Esophagus muscularis mucosa (tissue), 4 donors: ENCODE data around the gene MMP14. TPM values are rescaled to one million over a fixed set of nuclear protein-coding genes. Genes with fewer than 3 reads are reported as not detected.

Experiments
- DNase-seq: peaks from one replicate; pipeline ENCODE4 v3.0.0-alpha.2; 2017; ENCODE audit errors: extremely low spot score
- H3K27ac ChIP-seq, 4 donors: fragments of 200-600 bp; sonication (generic); replicated peaks in 1 of 4; 1 replicate in 3 of 4; 2 replicates in 1 of 4; pipeline ENCODE4 v1.5.1; 2016 to 2019; ENCODE audit warnings: mild to moderate bottlenecking in 1 of 4
- H3K27me3 ChIP-seq, 4 donors: fragments of 200-600 bp; sonication (generic); one replicate each; pipeline versions ENCODE4 v1.5.1 to v1.6.0; 2016 to 2019
- H3K36me3 ChIP-seq, 4 donors: fragments of 200-600 bp; sonication (generic); one replicate each; pipeline ENCODE4 v1.5.1; 2016 to 2019
- H3K4me1 ChIP-seq, 4 donors: fragments of 200-600 bp; sonication (generic); one replicate each; pipeline ENCODE4 v1.5.1; 2016 to 2019
- H3K4me3 ChIP-seq, 4 donors: fragments of 200-600 bp; sonication (generic); 1 replicate in 2 of 4; 2 replicates in 2 of 4; pipeline ENCODE4 v1.5.1; 2016 to 2019; ENCODE audit warnings: mild to moderate bottlenecking in 4 of 4, moderate library complexity in 1 of 4
- H3K9me3 ChIP-seq, 4 donors: fragments of 200-600 bp; sonication (generic); 1 replicate in 3 of 4; 2 replicates in 1 of 4; pipeline ENCODE4 v1.5.1; 2016 to 2019
- EP300 ChIP-seq: sonication (generic); formaldehyde crosslinking; IDR thresholded peaks from one replicate; pipeline ENCODE4 v1.6.1; 2017; ENCODE audit warnings: antibody characterized with exemption
- POLR2A ChIP-seq: fragments of 450-650 bp; IDR thresholded peaks from one replicate; pipeline ENCODE4 v1.6.1; 2017; ENCODE audit warnings: antibody characterized with exemption, moderate library complexity, mild to moderate bottlenecking, low read depth
- POLR2AphosphoS5 ChIP-seq, 2 donors: sonication (generic); formaldehyde crosslinking; IDR thresholded peaks; one replicate each; pipeline ENCODE4 v1.6.1; 2017; ENCODE audit warnings: antibody characterized with exemption in 2 of 2
- WGBS: methylation state at CpG from one replicate; pipeline ENCODE4 v1.1.5; 2018; 5-methylcytosine and 5-hydroxymethylcytosine counted together
- intact Hi-C: fragments of 100-400 bp; cut with DNase I; formaldehyde crosslinking; loops from one replicate; pipeline ENCODE4 v1.15.1; 2023
- total RNA-seq, 4 donors: library from RNA; depleted of rRNA; stranded (reverse); fragments of >200 nt; gene quantifications; one replicate each; pipeline versions ENCODE4 v1.1.0 to v1.2.1, GENCODE V29; 2016
- TF ChIP-seq, protein P1 (sequence below), 3 experiments: fragments of 200-600 bp in 2 of 3; fragments of 450-650 bp in 1 of 3; sonication (generic) in 2 of 3; IDR thresholded peaks; one replicate each; pipeline ENCODE4 v1.5.1; 2017 to 2019; ENCODE audit warnings: antibody characterized with exemption in 3 of 3, mild to moderate bottlenecking in 2 of 3, moderate library complexity in 1 of 3

The MMP14 gene
- total RNA-seq, 4 donors from 2014 or later: 83.9 to 149 (median 123) TPM

DNA sequence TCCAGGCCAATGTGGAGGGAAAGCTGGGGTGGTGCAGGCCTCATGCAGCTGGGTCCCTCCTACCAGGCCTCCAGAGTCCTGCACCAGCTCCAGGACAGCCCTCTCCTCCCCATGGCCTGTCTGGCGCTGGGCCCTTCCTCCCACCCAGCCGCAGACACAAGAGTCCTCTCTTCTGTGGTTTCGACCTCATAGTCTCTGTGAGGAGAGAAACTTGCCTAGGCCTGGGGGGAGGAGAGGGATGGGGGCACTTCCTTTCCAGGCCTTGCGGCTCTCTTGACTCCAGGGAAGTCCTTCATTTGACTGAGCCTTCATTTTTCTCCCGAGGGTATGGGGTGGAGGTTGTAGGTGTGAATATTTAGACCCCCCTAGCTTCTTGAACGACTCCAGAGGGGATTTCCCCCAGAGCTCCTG lies 2.3 kb downstream of the MMP14 start:
- Histone ChIP-seq H3K27me3 (no peaks in the 10 kb centered on the region), H3K4me1 (peaks cover 24 to 67% (median 64%) of the 10 kb centered on the region in 4 donors), H3K4me3 (peak overlapping the region; percentile 84 to 94 (median 90)), H3K36me3 (peaks cover 29 to 48% (median 42%) of the 10 kb centered on the region in 4 donors), H3K9me3 (no peaks in the 10 kb centered on the region), H3K27ac (peak overlapping the region; percentile 93 to 97 (median 95))
- intact Hi-C loops: no loop called here
- WGBS: 14% methylated on average over 6 of the region's 6 CpGs
- no peak for DNase-seq
- TF ChIP-seq POLR2AphosphoS5 (IDR thresholded peaks at IDR 0.05): no peak
- TF ChIP-seq EP300: no peak
- TF ChIP-seq, protein P1, sequence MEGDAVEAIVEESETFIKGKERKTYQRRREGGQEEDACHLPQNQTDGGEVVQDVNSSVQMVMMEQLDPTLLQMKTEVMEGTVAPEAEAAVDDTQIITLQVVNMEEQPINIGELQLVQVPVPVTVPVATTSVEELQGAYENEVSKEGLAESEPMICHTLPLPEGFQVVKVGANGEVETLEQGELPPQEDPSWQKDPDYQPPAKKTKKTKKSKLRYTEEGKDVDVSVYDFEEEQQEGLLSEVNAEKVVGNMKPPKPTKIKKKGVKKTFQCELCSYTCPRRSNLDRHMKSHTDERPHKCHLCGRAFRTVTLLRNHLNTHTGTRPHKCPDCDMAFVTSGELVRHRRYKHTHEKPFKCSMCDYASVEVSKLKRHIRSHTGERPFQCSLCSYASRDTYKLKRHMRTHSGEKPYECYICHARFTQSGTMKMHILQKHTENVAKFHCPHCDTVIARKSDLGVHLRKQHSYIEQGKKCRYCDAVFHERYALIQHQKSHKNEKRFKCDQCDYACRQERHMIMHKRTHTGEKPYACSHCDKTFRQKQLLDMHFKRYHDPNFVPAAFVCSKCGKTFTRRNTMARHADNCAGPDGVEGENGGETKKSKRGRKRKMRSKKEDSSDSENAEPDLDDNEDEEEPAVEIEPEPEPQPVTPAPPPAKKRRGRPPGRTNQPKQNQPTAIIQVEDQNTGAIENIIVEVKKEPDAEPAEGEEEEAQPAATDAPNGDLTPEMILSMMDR (IDR thresholded peaks at IDR 0.05): no peak
- TF ChIP-seq POLR2A: no peak

DNA sequence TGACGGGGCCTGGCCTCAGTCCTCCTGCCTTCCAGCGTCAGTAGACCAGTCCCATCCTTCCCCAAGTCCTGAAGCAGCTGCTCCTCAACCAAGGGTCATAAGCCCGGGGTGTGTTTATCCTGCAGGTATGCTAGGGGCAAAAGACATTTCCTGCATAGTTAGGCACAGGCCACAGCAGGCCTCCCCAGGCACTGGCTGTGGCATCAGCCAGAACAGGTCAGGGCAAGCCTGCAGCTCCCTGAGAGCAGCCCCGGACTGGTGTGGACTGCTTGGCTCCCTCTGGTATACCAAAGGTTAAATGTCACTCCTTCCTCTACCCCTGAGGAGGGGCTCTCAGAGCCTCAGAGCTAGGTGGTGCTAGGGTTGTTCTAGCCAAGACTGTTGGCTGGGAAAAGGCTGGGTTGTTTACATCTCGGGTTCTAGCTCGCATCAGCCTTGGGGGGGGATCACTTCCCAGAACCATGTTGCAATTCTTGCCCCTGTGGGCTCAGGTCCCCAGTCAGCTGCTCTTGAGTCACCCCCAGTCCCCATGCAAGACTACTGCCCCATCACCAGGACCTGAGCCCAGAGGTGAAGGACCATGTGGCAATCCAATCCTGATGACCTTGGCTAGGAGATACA lies 2.9 kb downstream of the MMP14 start:
- Histone ChIP-seq H3K4me3 (peak overlapping the region; percentile 84 to 94 (median 90)), H3K27ac (peak overlapping the region; percentile 93 to 97 (median 95)), H3K9me3 (no peaks in the 10 kb centered on the region), H3K4me1 (peaks cover 24 to 69% (median 68%) of the 10 kb centered on the region in 4 donors), H3K36me3 (peaks cover 29 to 48% (median 42%) of the 10 kb centered on the region in 4 donors), H3K27me3 (no peaks in the 10 kb centered on the region)
- intact Hi-C loops: no loop called here
- TF ChIP-seq, protein P1 (IDR thresholded peaks at IDR 0.05): no peak
- TF ChIP-seq POLR2AphosphoS5 (IDR thresholded peaks at IDR 0.05) (peak in 1 of 2 donors; percentile 62), EP300 (no peak)
- no peak for DNase-seq
- WGBS: 37% methylated on average over 4 of the region's 6 CpGs

GRCh38 chr14:22841311-22841710 lies 4.9 kb downstream of the MMP14 start:
- peaks cover 24 to 81% (median 78%) of the 10 kb centered on the region in 4 donors for H3K4me1 ChIP-seq
- DNase-seq: no peak
- 94% methylated on average over 1 of the region's 9 CpGs for whole genome bisulfite sequencing
- no peaks in the 10 kb centered on the region for H3K27me3 ChIP-seq
- H3K27ac ChIP-seq: peak overlapping the region; percentile 15 to 97 (median 44)
- no peak overlapping the region for H3K4me3 ChIP-seq
- TF ChIP-seq EP300 (no peak), POLR2A (no peak)
- TF ChIP-seq, protein P1 (IDR thresholded peaks at IDR 0.05): no peak
- peaks cover 46 to 58% (median 55%) of the 10 kb centered on the region in 4 donors for H3K36me3 ChIP-seq
- intact Hi-C loops: no loop called here
- H3K9me3 ChIP-seq: no peaks in the 10 kb centered on the region

DNA sequence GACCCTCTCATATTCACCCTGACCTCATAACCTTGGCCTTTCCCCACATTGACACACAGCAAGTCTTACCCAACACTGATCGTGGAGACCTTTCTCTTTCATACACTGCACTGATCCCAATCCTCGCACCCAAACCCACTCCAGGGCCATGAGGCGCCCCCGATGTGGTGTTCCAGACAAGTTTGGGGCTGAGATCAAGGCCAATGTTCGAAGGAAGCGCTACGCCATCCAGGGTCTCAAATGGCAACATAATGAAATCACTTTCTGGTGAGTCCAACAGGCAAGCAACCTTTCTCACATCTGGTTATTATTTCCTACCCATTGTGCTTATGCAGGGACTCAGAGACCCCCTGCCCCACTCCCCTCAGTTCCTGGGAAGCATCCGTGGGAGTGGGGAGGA lies 5.4 kb downstream of the MMP14 start:
- TF ChIP-seq POLR2AphosphoS5 (IDR thresholded peaks at IDR 0.05) (no peak), POLR2A (no peak), EP300 (no peak)
- TF ChIP-seq, protein P1 (IDR thresholded peaks at IDR 0.05): no peak
- Histone ChIP-seq H3K4me3 (no peak overlapping the region), H3K9me3 (no peaks in the 10 kb centered on the region), H3K27ac (peak overlapping the region in 3 of 4 donors; percentile 6 to 97 (median 26)), H3K27me3 (no peaks in the 10 kb centered on the region), H3K36me3 (peaks cover 50 to 62% (median 58%) of the 10 kb centered on the region in 4 donors), H3K4me1 (peaks cover 27 to 85% (median 83%) of the 10 kb centered on the region in 4 donors)
- WGBS: 93% methylated on average over 8 of the region's 8 CpGs
- intact Hi-C loops: no loop called here
- no peak for DNase-seq
